Liver (tissue), 9 donors: ENCODE data around the gene REXO1. TPM values are rescaled to one million over a fixed set of nuclear protein-coding genes. Genes with fewer than 3 reads are reported as not detected.

ENCODE experiments used
- DNase-seq: peaks from one replicate; pipeline ENCODE4 v3.0.0-alpha.2; 2017; ENCODE audit warnings: low spot score
- H3K27ac ChIP-seq, 2 donors: one replicate each; pipeline ENCODE4 v1.7.0; 2013; ENCODE audit warnings: inconsistent platforms in 2 of 2, low read length in 2 of 2, control low read depth in 1 of 2, low read depth in 1 of 2, mild to moderate bottlenecking in 1 of 2
- H3K27me3 ChIP-seq, 4 donors: one replicate each; pipeline versions ENCODE4 v1.6.1 to v1.7.0; 2013; ENCODE audit warnings: low read length in 3 of 4, inconsistent platforms in 1 of 4, mild to moderate bottlenecking in 1 of 4, moderate library complexity in 1 of 4; ENCODE audit not compliant: control insufficient read depth in 4 of 4, insufficient read depth in 4 of 4
- H3K36me3 ChIP-seq, 4 donors: one replicate each; pipeline versions ENCODE4 v1.6.1 to v1.7.0; 2013; ENCODE audit warnings: low read length in 3 of 4, mild to moderate bottlenecking in 3 of 4, low read depth in 1 of 4, moderate library complexity in 1 of 4; ENCODE audit not compliant: control insufficient read depth in 4 of 4, insufficient read depth in 3 of 4
- H3K4me1 ChIP-seq, 4 donors: one replicate each; pipeline versions ENCODE4 v1.6.1 to v1.7.0; 2013; ENCODE audit warnings: low read length in 3 of 4, mild to moderate bottlenecking in 3 of 4, moderate library complexity in 1 of 4; ENCODE audit not compliant: control insufficient read depth in 4 of 4, insufficient read depth in 4 of 4
- H3K4me3 ChIP-seq, 3 donors: one replicate each; pipeline versions ENCODE4 v1.6.1 to v1.7.0; 2013; ENCODE audit warnings: low read length in 3 of 3, control low read depth in 1 of 3, low read depth in 1 of 3, mild to moderate bottlenecking in 1 of 3
- H3K9ac ChIP-seq, 2 donors: one replicate each; pipeline ENCODE4 v1.7.0; 2013; ENCODE audit warnings: low read length in 2 of 2, mild to moderate bottlenecking in 2 of 2, moderate library complexity in 2 of 2, control low read depth in 1 of 2, low read depth in 1 of 2
- H3K9me3 ChIP-seq, 4 donors: one replicate each; pipeline versions ENCODE4 v1.6.1 to v1.7.0; 2013; ENCODE audit warnings: low read length in 3 of 4; ENCODE audit not compliant: control insufficient read depth in 4 of 4
- EGR1 ChIP-seq, 2 donors: IDR thresholded peaks; 2 replicates each; pipeline ENCODE4 v1.6.1; 2016 to 2018; ENCODE audit warnings: antibody characterized with exemption in 2 of 2, low read depth in 2 of 2
- FOXA2 ChIP-seq: IDR thresholded peaks from 2 replicates; pipeline ENCODE4 v1.6.1; 2016; ENCODE audit warnings: antibody characterized with exemption
- HNF4A ChIP-seq, 2 donors: conservative IDR thresholded peaks; 2 replicates each; pipeline ENCODE4 v1.6.1; 2016; ENCODE audit warnings: antibody characterized with exemption in 2 of 2, mild to moderate bottlenecking in 2 of 2
- HNF4G ChIP-seq: IDR thresholded peaks from 2 replicates; pipeline ENCODE4 v1.6.1; 2016; ENCODE audit warnings: antibody characterized with exemption
- NR2F2 ChIP-seq: IDR thresholded peaks from 2 replicates; pipeline ENCODE4 v1.6.1; 2016; ENCODE audit warnings: antibody characterized with exemption
- RAD21 ChIP-seq, 2 donors: IDR thresholded peaks; 2 replicates each; pipeline ENCODE4 v1.6.1; 2016; ENCODE audit warnings: antibody characterized with exemption in 2 of 2, mild to moderate bottlenecking in 2 of 2
- SP1 ChIP-seq: IDR thresholded peaks from 2 replicates; pipeline ENCODE4 v1.6.1; 2018; ENCODE audit warnings: antibody characterized with exemption, mild to moderate bottlenecking
- TAF1 ChIP-seq: conservative IDR thresholded peaks from 2 replicates; pipeline ENCODE4 v1.6.1; 2016; ENCODE audit warnings: antibody characterized with exemption, mild to moderate bottlenecking
- YY1 ChIP-seq: IDR thresholded peaks from 2 replicates; pipeline ENCODE4 v1.6.1; 2016; ENCODE audit warnings: antibody characterized with exemption, mild to moderate bottlenecking
- WGBS: extraction: QIAGEN DNeasy Blood & Tissue Kit; methylation state at CpG from one replicate; pipeline ENCODE4 v1.1.7; 2013; 5-methylcytosine and 5-hydroxymethylcytosine counted together
- polyA plus RNA-seq, 2 donors: library from polyadenylated mRNA; stranded (reverse) in 1 of 2; unstranded in 1 of 2; fragments of 200-250 nt in 1 of 2; fragments of >200 nt in 1 of 2; fragmentation: Nextera tagmentation in 1 of 2; extraction: Ambion mirVana in 1 of 2; gene quantifications; one replicate each; pipeline versions ENCODE4 v1.2.1 to v1.2.3, GENCODE V29; 2013 to 2015
- total RNA-seq, 2 donors: library from RNA; depleted of rRNA; stranded (reverse); fragments of >200 nt; gene quantifications; one replicate each; pipeline ENCODE4 v1.2.3, GENCODE V29; 2014
- TF ChIP-seq, protein P1 (sequence below): IDR thresholded peaks from 2 replicates; pipeline ENCODE4 v1.6.1; 2016; ENCODE audit warnings: antibody characterized with exemption
- TF ChIP-seq, protein P2 (sequence below): fragments of 150-350 bp; IDR thresholded peaks from 2 replicates; pipeline ENCODE4 v1.5.1; 2017; ENCODE audit warnings: improper control_type of control experiment, low read depth, low read length; ENCODE audit not compliant: missing input control
- TF ChIP-seq, protein P3 (sequence below): IDR thresholded peaks from 2 replicates; pipeline ENCODE4 v1.6.1; 2016; ENCODE audit warnings: antibody characterized with exemption, mild to moderate bottlenecking
- donor health status: healthy.
- donor health status: healthy.
- donor health status: healthy.
- donor health status: healthy.
- donor health status: healthy.

Gene REXO1
- total and polyA plus RNA-seq, 4 donors, result 2.0 to 11.5 (median 9.2) TPM

DNA sequence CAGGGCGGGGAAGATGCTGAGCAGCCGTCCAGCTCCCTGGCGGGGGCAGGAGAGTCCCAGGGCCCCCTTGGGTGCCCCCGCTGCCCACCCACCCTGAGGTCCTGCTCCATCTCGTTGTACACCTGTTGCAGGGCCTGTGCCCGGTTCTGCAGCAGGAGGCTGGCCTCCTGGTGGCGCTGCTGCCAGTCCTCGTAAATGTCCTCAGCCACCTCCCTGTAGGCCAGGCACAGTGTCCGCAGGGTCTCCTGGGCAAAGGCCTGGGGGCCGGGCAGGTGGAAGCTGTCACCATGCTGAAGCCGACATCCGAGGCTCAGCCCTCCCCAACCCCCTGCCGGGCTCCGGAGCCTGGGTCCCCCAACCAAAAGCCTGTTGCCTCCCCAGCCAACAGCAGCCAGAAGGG, 56.4 kb downstream of the REXO1 start:
- DNase-seq, result no peak
- H3K9me3 ChIP-seq, result peaks cover 0 to 2% (median 0%) of the 10 kb centered on the region in 4 donors
- peaks cover 0 to 7% (median 4%) of the 10 kb centered on the region in 4 donors for H3K4me1 ChIP-seq
- no peak overlapping the region for H3K9ac ChIP-seq
- no peak overlapping the region for H3K4me3 ChIP-seq
- TF ChIP-seq YY1, result no peak
- TF ChIP-seq, protein P1, sequence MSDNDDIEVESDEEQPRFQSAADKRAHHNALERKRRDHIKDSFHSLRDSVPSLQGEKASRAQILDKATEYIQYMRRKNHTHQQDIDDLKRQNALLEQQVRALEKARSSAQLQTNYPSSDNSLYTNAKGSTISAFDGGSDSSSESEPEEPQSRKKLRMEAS, result no peak
- TF ChIP-seq, protein P2, sequence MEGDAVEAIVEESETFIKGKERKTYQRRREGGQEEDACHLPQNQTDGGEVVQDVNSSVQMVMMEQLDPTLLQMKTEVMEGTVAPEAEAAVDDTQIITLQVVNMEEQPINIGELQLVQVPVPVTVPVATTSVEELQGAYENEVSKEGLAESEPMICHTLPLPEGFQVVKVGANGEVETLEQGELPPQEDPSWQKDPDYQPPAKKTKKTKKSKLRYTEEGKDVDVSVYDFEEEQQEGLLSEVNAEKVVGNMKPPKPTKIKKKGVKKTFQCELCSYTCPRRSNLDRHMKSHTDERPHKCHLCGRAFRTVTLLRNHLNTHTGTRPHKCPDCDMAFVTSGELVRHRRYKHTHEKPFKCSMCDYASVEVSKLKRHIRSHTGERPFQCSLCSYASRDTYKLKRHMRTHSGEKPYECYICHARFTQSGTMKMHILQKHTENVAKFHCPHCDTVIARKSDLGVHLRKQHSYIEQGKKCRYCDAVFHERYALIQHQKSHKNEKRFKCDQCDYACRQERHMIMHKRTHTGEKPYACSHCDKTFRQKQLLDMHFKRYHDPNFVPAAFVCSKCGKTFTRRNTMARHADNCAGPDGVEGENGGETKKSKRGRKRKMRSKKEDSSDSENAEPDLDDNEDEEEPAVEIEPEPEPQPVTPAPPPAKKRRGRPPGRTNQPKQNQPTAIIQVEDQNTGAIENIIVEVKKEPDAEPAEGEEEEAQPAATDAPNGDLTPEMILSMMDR, result no peak
- no peaks in the 10 kb centered on the region for H3K36me3 ChIP-seq
- H3K27ac ChIP-seq, result no peak overlapping the region
- WGBS, result 83% methylated on average over 14 of the region's 14 CpGs
- no peaks in the 10 kb centered on the region for H3K27me3 ChIP-seq

DNA sequence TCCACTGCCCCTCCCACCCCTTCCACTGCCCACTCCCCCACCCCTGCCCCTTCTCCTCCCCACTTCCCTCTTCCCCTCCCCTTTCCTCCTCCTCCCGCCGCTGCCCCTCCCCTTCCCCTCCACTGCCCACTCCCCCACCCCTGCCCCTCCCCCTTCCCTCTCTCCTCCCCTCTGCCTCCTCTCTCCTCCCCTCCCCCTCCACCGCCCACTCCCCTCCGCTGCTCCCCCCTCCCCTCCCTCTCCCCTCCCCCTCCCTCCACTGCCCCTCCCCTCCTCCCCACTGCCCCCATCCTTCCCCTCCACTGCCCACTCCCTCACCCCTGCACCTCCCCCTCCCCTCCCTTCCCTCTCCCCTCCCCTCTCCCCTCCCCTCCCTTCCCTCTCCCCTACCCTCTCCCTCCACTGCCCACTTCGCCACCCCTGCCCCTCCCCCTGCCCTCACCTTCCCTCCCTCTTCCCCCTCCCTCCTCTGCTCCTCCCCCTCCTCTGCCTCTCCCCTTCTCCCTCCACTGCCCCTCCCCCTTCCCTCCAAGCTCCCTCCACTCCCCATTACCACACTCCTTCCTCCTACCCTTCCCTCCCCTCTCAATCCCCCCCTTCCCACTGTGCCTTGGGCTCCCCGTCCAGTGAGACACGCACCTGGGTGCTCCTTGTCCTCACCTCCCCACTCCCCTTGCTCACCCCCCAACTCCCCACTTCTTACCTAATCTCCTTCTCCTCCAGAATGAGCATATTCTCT, 58.1 kb downstream of the REXO1 start:
- 42% methylated on average over 7 of the region's 7 CpGs for WGBS
- H3K4me3 ChIP-seq, result no peak overlapping the region
- H3K4me1 ChIP-seq, result peaks cover 0 to 3% (median 0%) of the 10 kb centered on the region in 4 donors
- DNase-seq, result no peak
- no peaks in the 10 kb centered on the region for H3K36me3 ChIP-seq
- no peak overlapping the region for H3K27ac ChIP-seq
- H3K9ac ChIP-seq, result no peak overlapping the region
- no peaks in the 10 kb centered on the region for H3K27me3 ChIP-seq
- peaks cover 0 to 2% (median 0%) of the 10 kb centered on the region in 4 donors for H3K9me3 ChIP-seq
- TF ChIP-seq FOXA2, result no peak
- TF ChIP-seq, protein P3, sequence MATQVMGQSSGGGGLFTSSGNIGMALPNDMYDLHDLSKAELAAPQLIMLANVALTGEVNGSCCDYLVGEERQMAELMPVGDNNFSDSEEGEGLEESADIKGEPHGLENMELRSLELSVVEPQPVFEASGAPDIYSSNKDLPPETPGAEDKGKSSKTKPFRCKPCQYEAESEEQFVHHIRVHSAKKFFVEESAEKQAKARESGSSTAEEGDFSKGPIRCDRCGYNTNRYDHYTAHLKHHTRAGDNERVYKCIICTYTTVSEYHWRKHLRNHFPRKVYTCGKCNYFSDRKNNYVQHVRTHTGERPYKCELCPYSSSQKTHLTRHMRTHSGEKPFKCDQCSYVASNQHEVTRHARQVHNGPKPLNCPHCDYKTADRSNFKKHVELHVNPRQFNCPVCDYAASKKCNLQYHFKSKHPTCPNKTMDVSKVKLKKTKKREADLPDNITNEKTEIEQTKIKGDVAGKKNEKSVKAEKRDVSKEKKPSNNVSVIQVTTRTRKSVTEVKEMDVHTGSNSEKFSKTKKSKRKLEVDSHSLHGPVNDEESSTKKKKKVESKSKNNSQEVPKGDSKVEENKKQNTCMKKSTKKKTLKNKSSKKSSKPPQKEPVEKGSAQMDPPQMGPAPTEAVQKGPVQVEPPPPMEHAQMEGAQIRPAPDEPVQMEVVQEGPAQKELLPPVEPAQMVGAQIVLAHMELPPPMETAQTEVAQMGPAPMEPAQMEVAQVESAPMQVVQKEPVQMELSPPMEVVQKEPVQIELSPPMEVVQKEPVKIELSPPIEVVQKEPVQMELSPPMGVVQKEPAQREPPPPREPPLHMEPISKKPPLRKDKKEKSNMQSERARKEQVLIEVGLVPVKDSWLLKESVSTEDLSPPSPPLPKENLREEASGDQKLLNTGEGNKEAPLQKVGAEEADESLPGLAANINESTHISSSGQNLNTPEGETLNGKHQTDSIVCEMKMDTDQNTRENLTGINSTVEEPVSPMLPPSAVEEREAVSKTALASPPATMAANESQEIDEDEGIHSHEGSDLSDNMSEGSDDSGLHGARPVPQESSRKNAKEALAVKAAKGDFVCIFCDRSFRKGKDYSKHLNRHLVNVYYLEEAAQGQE, result no peak
- TF ChIP-seq EGR1 (IDR thresholded peaks at IDR 0.05; ENCODE audit: low read depth in 2 of 2), result no peak
- TF ChIP-seq HNF4A (conservative IDR thresholded peaks at IDR 0.05), result no peak
- TF ChIP-seq NR2F2, result no peak
- TF ChIP-seq HNF4G, result no peak
- no peak for TF ChIP-seq YY1
- TF ChIP-seq TAF1, result no peak
- TF ChIP-seq, protein P1, result no peak
- TF ChIP-seq SP1, result no peak
- no peak for TF ChIP-seq RAD21 (IDR thresholded peaks at IDR 0.05)
